Ramos (cell line): ENCODE measurements around the gene SORL1-AS1.
"Not testable (repeated sequence)": the region's sequence is repeated elsewhere in the genome, so short reads cannot be mapped to it uniquely, and the experiment has no call there.

ENCODE experiments used
- in situ Hi-C: fragments of 300-500 bp; cut with MboI; formaldehyde crosslinking; loops from one replicate; pipeline ENCODE4 v1.14.3; 2022; ENCODE audit warnings: low sequenced_read_pairs; ENCODE audit not compliant: unreplicated experiment

SORL1-AS1 gene

GRCh38 chr11:121452609-121453150 lies at the start of gene SORL1-AS1:
Gene SORL1-AS1, minus strand, starts transcription at chr11:121452967.
- in situ Hi-C loops: no loop called here

- in situ Hi-C loops: no loop called here
These were observed 48.0 kb upstream of the SORL1-AS1 start for GRCh38 chr11:121500717-121501116.

GRCh38 chr11:121500275-121500674 lies 47.5 kb upstream of the SORL1-AS1 start:
- in situ Hi-C loops: no loop called here

GRCh38 chr11:121499405-121499804 lies 46.6 kb upstream of the SORL1-AS1 start:
- in situ Hi-C loops: no loop called here

GRCh38 chr11:121497176-121497998 lies 44.6 kb upstream of the SORL1-AS1 start:
- in situ Hi-C loops: no loop called here

- in situ Hi-C loops: no loop called here
These were observed 41.8 kb upstream of the SORL1-AS1 start for GRCh38 chr11:121494355-121495099.

- in situ Hi-C loops: no loop called here
These were observed 37.1 kb upstream of the SORL1-AS1 start for GRCh38 chr11:121489823-121490222.

GRCh38 chr11:121488641-121489040 lies 35.9 kb upstream of the SORL1-AS1 start:
- in situ Hi-C loops: no loop called here

- in situ Hi-C loops: no loop called here
These were observed 35.4 kb upstream of the SORL1-AS1 start for GRCh38 chr11:121488170-121488569.

GRCh38 chr11:121487191-121487590 lies 34.4 kb upstream of the SORL1-AS1 start:
- in situ Hi-C loops: no loop called here

- in situ Hi-C loops: no loop called here
These were observed 33.3 kb upstream of the SORL1-AS1 start for GRCh38 chr11:121486054-121486453.

- in situ Hi-C loops: no loop called here
These were observed 32.4 kb upstream of the SORL1-AS1 start for GRCh38 chr11:121485216-121485615.

GRCh38 chr11:121483805-121484480 lies 31.2 kb upstream of the SORL1-AS1 start:
- in situ Hi-C loops: no loop called here

GRCh38 chr11:121482231-121483129 lies 29.7 kb upstream of the SORL1-AS1 start:
- in situ Hi-C loops: no loop called here

GRCh38 chr11:121481484-121482230 lies 28.9 kb upstream of the SORL1-AS1 start:
- in situ Hi-C loops: not testable (repeated sequence)

- in situ Hi-C loops: no loop called here
These were observed 27.0 kb upstream of the SORL1-AS1 start for GRCh38 chr11:121479698-121480238.

GRCh38 chr11:121478895-121479697 lies 26.3 kb upstream of the SORL1-AS1 start:
- in situ Hi-C loops: no loop called here
